ENCODE results near the gene KAT6B. TPM values are rescaled to one million over a fixed set of nuclear protein-coding genes. Genes with fewer than 3 reads are reported as not detected.

The KAT6B gene
- total RNA-seq, 5 donors from 2014 or later (not counting 1 experiment from before 2014, with no cell fraction given): 46.2 to 94.4 (median 52.4) TPM

DNA sequence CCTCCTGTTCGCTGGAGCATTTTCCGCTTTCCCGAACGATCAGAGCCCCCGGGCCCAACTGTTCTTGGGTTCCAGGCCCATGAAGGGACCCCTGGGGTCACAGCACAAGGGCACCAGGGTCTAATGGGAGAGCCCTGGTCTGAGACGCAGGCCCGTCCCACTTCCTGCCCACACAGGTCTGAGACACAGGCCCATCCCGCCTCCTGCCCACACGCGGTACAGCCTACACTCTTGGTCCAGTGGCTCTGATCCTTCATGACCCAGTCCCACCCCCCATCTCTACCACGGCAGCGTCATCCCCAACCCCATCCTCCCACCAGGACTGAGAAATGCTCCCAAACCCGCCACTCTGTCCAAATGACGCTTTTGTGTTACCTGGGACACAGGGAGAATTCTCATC is 246.3 kb downstream of the KAT6B start:
- H3K27me3 Mint-ChIP-seq: no peaks in the 10 kb centered on the region
- H3K9me3 Mint-ChIP-seq: no peaks in the 10 kb centered on the region
- H3K4me1 ChIP-seq (ENCODE audit: control insufficient read depth in 1 of 2, extremely low read depth in 1 of 2, insufficient read depth in 2 of 2, low read length in 2 of 2): peaks cover 0 to 3% of the 10 kb centered on the region in 2 experiments
- DNase-seq: no peak
- ChIA-PET POLR2A (no interaction called here), CTCF (no interaction called here)
- no peaks in the 10 kb centered on the region for H3K36me3 ChIP-seq (ENCODE audit: control insufficient read depth in 2 of 2, extremely low read depth in 1 of 2, insufficient read depth in 1 of 2, low read length in 1 of 2)
- H3K4me3 ChIP-seq (ENCODE audit: control insufficient read depth in 1 of 2, extremely low read depth in 1 of 2, low read length in 1 of 2): no peak overlapping the region
- no peak overlapping the region for H3K4me3 Mint-ChIP-seq
- H3K27me3 ChIP-seq (replicated peaks in 1 of 2; ENCODE audit: control insufficient read depth in 2 of 2, extremely low read depth in 1 of 2, insufficient read depth in 2 of 2, low read length in 1 of 2): peaks cover 0 to 6% of the 10 kb centered on the region in 2 experiments
- 66% methylated on average over 11 of the region's 14 CpGs for WGBS (ENCODE audit: insufficient coverage)
- ATAC-seq (replicated peaks in 1 of 4): no peak
- H3K9me3 ChIP-seq: no peaks in the 10 kb centered on the region
- H3K27ac ChIP-seq (ENCODE audit: low read length): no peak overlapping the region
- H3K4me1 Mint-ChIP-seq: peaks cover 0 to 8% (median 8%) of the 10 kb centered on the region in 3 donors
- H3K27ac Mint-ChIP-seq: no peak overlapping the region
- H3K36me3 Mint-ChIP-seq: no peaks in the 10 kb centered on the region

DNA sequence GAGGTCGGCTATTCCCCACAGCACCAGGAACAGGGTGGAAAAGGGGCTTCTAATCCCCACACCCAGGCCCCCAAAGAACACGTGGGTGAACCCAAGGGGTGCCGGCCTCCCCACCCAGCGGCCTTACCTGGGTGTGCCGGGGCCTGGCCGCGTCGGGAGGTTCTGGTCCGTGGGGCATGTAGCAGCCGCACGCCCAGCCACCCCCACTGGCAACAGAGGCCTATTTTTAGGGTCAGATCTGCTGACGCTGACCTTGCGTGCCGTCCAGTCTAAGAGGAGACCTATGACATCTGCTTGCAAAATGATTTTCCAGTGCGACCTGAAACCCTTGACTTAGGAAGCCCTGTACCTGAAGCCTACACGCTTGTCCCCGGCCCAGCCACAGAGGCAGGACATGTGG is 247.0 kb downstream of the KAT6B start:
- peaks cover 0 to 8% (median 8%) of the 10 kb centered on the region in 3 donors for H3K4me1 Mint-ChIP-seq
- H3K9me3 ChIP-seq: no peaks in the 10 kb centered on the region
- H3K4me3 Mint-ChIP-seq: no peak overlapping the region
- no peak overlapping the region for H3K27ac ChIP-seq (ENCODE audit: low read length)
- no peak for ATAC-seq (replicated peaks in 1 of 4)
- over 99% methylated on average over 16 of the region's 17 CpGs for WGBS (ENCODE audit: insufficient coverage)
- H3K36me3 Mint-ChIP-seq: no peaks in the 10 kb centered on the region
- H3K27ac Mint-ChIP-seq: no peak overlapping the region
- ChIA-PET CTCF (no interaction called here), POLR2A (no interaction called here)
- H3K27me3 ChIP-seq (replicated peaks in 1 of 2; ENCODE audit: control insufficient read depth in 2 of 2, extremely low read depth in 1 of 2, insufficient read depth in 2 of 2, low read length in 1 of 2): peaks cover 0 to 6% of the 10 kb centered on the region in 2 experiments
- no peaks in the 10 kb centered on the region for H3K9me3 Mint-ChIP-seq
- no peaks in the 10 kb centered on the region for H3K27me3 Mint-ChIP-seq
- peaks cover 0 to 3% of the 10 kb centered on the region in 2 experiments for H3K4me1 ChIP-seq (ENCODE audit: control insufficient read depth in 1 of 2, extremely low read depth in 1 of 2, insufficient read depth in 2 of 2, low read length in 2 of 2)
- no peak overlapping the region for H3K4me3 ChIP-seq (ENCODE audit: control insufficient read depth in 1 of 2, extremely low read depth in 1 of 2, low read length in 1 of 2)
- no peaks in the 10 kb centered on the region for H3K36me3 ChIP-seq (ENCODE audit: control insufficient read depth in 2 of 2, extremely low read depth in 1 of 2, insufficient read depth in 1 of 2, low read length in 1 of 2)
- no peak for DNase-seq

- peaks cover 0 to 3% of the 10 kb centered on the region in 2 experiments for H3K27me3 ChIP-seq (replicated peaks in 1 of 2; ENCODE audit: control insufficient read depth in 2 of 2, extremely low read depth in 1 of 2, insufficient read depth in 2 of 2, low read length in 1 of 2)
- ATAC-seq (replicated peaks in 1 of 4) (no peak), DNase-seq (no peak)
- no CpG with 5 or more reads among the region's 2 CpGs for whole genome bisulfite sequencing (ENCODE audit: insufficient coverage)
- CTCF ChIA-PET: interaction anchor here in 1 of 2 donors (0.7 kb wide), 1 partner anchor 15 kb away, joined by 3 read pairs; no protein-coding TSS in a partner anchor
- H3K27ac Mint-ChIP-seq: no peak overlapping the region
- no peaks in the 10 kb centered on the region for H3K9me3 Mint-ChIP-seq
- H3K27me3 Mint-ChIP-seq: no peaks in the 10 kb centered on the region
- H3K36me3 Mint-ChIP-seq: no peaks in the 10 kb centered on the region
- no peak overlapping the region for H3K4me3 Mint-ChIP-seq
- H3K4me1 Mint-ChIP-seq: peaks cover 0 to 8% (median 8%) of the 10 kb centered on the region in 3 donors
- no peaks in the 10 kb centered on the region for H3K36me3 ChIP-seq (ENCODE audit: control insufficient read depth in 2 of 2, extremely low read depth in 1 of 2, insufficient read depth in 1 of 2, low read length in 1 of 2)
- no peak overlapping the region for H3K4me3 ChIP-seq (ENCODE audit: control insufficient read depth in 1 of 2, extremely low read depth in 1 of 2, low read length in 1 of 2)
- H3K27ac ChIP-seq (ENCODE audit: low read length): no peak overlapping the region
- no peaks in the 10 kb centered on the region for H3K9me3 ChIP-seq
- H3K4me1 ChIP-seq (ENCODE audit: control insufficient read depth in 1 of 2, extremely low read depth in 1 of 2, insufficient read depth in 2 of 2, low read length in 2 of 2): peaks cover 0 to 3% of the 10 kb centered on the region in 2 experiments
- POLR2A ChIA-PET: interaction anchor here in 1 of 2 donors (0.7 kb wide), 1 partner anchor 1008 kb away, joined by 3 read pairs; no protein-coding TSS in a partner anchor
Measured at GRCh38 chr10:75074711-75075445, 248.5 kb downstream of the KAT6B start.

GRCh38 chr10:75076348-75076747 is 249.9 kb downstream of the KAT6B start:
- Mint-ChIP-seq H3K9me3 (peaks cover 3 to 5% (median 4%) of the 10 kb centered on the region in 3 donors), H3K27ac (no peak overlapping the region), H3K27me3 (no peaks in the 10 kb centered on the region), H3K4me1 (peaks cover 0 to 8% (median 8%) of the 10 kb centered on the region in 3 donors), H3K36me3 (peaks cover 3% of the 10 kb centered on the region), H3K4me3 (no peak overlapping the region)
- no peak for DNase-seq
- ChIA-PET CTCF (no interaction called here), POLR2A (interaction anchor here in 1 of 2 donors (0.7 kb wide), 1 partner anchor 138 kb away, joined by 4 read pairs; no protein-coding TSS in a partner anchor)
- no peak overlapping the region for H3K4me3 ChIP-seq (ENCODE audit: control insufficient read depth in 1 of 2, extremely low read depth in 1 of 2, low read length in 1 of 2)
- no peaks in the 10 kb centered on the region for H3K9me3 ChIP-seq
- peaks cover 0 to 3% of the 10 kb centered on the region in 2 experiments for H3K4me1 ChIP-seq (ENCODE audit: control insufficient read depth in 1 of 2, extremely low read depth in 1 of 2, insufficient read depth in 2 of 2, low read length in 2 of 2)
- WGBS (ENCODE audit: insufficient coverage): 93% methylated on average over 3 of the region's 6 CpGs
- peaks cover 0 to 1% of the 10 kb centered on the region in 2 experiments for H3K27me3 ChIP-seq (replicated peaks in 1 of 2; ENCODE audit: control insufficient read depth in 2 of 2, extremely low read depth in 1 of 2, insufficient read depth in 2 of 2, low read length in 1 of 2)
- H3K27ac ChIP-seq (ENCODE audit: low read length): no peak overlapping the region
- H3K36me3 ChIP-seq (ENCODE audit: control insufficient read depth in 2 of 2, extremely low read depth in 1 of 2, insufficient read depth in 1 of 2, low read length in 1 of 2): no peaks in the 10 kb centered on the region
- no peak for ATAC-seq (replicated peaks in 1 of 4)

DNA sequence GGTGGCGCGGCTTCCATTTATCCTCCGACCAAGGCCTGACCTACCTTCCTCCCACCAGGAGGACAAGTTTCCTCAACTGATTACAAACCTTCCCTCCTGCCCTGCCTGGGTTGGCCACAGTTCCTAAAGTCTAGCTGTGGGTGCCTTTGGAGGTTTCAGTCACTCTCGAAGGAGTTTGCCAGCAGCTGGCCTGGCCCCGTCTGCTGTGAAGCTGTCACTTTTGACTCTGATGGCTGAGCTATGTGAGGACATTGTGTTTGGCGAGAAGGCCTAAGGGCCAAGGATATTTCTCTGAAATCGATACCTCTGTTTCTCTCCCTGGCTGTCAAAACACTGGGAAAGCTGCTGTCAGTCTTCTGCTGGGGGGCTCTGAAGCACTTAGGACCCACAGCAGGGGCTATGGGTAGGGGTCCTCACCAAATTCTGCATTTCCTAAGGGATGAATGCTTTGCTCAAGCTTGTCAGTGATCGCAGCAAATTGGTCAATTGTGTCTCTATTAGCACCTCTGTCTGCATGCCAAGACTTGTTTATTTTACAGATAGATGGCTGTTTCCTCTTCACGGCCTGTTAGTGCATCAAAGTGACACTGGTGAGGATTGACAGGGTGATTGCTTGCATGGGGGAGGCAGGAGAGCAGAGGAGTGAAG is 253.2 kb downstream of the KAT6B start:
- Mint-ChIP-seq H3K4me1 (peaks cover 0 to 6% (median 5%) of the 10 kb centered on the region in 3 donors), H3K36me3 (peaks cover 5% of the 10 kb centered on the region), H3K27ac (no peak overlapping the region), H3K4me3 (no peak overlapping the region), H3K9me3 (peaks cover 7 to 9% (median 8%) of the 10 kb centered on the region in 3 donors), H3K27me3 (no peaks in the 10 kb centered on the region)
- Histone ChIP-seq H3K4me1 (ENCODE audit: control insufficient read depth in 1 of 2, extremely low read depth in 1 of 2, insufficient read depth in 2 of 2, low read length in 2 of 2) (peaks cover 0 to 3% of the 10 kb centered on the region in 2 experiments), H3K27ac (ENCODE audit: low read length) (no peak overlapping the region), H3K4me3 (ENCODE audit: control insufficient read depth in 1 of 2, extremely low read depth in 1 of 2, low read length in 1 of 2) (no peak overlapping the region), H3K27me3 (replicated peaks in 1 of 2; ENCODE audit: control insufficient read depth in 2 of 2, extremely low read depth in 1 of 2, insufficient read depth in 2 of 2, low read length in 1 of 2) (no peaks in the 10 kb centered on the region), H3K9me3 (no peaks in the 10 kb centered on the region), H3K36me3 (ENCODE audit: control insufficient read depth in 2 of 2, extremely low read depth in 1 of 2, insufficient read depth in 1 of 2, low read length in 1 of 2) (no peaks in the 10 kb centered on the region)
- ChIA-PET POLR2A (no interaction called here), CTCF (no interaction called here)
- WGBS (ENCODE audit: insufficient coverage): 94% methylated on average over 5 of the region's 9 CpGs
- no peak for DNase-seq
- no peak for ATAC-seq (replicated peaks in 1 of 4)

- H3K27me3 ChIP-seq (replicated peaks in 1 of 2; ENCODE audit: control insufficient read depth in 2 of 2, extremely low read depth in 1 of 2, insufficient read depth in 2 of 2, low read length in 1 of 2): no peaks in the 10 kb centered on the region
- H3K4me3 Mint-ChIP-seq: no peak overlapping the region
- no peak for DNase-seq
- no peaks in the 10 kb centered on the region for H3K4me1 ChIP-seq (ENCODE audit: control insufficient read depth in 1 of 2, extremely low read depth in 1 of 2, insufficient read depth in 2 of 2, low read length in 2 of 2)
- H3K27me3 Mint-ChIP-seq: no peaks in the 10 kb centered on the region
- POLR2A ChIA-PET: no interaction called here
- H3K9me3 Mint-ChIP-seq: peaks cover 7 to 9% (median 8%) of the 10 kb centered on the region in 3 donors
- H3K27ac Mint-ChIP-seq: no peak overlapping the region
- H3K36me3 ChIP-seq (ENCODE audit: control insufficient read depth in 2 of 2, extremely low read depth in 1 of 2, insufficient read depth in 1 of 2, low read length in 1 of 2): no peaks in the 10 kb centered on the region
- no peaks in the 10 kb centered on the region for H3K4me1 Mint-ChIP-seq
- H3K36me3 Mint-ChIP-seq: peaks cover 5% of the 10 kb centered on the region
- H3K9me3 ChIP-seq: no peaks in the 10 kb centered on the region
- no peak for ATAC-seq (replicated peaks in 1 of 4)
- WGBS (ENCODE audit: insufficient coverage): 99% methylated on average over 4 of the region's 4 CpGs
- no peak overlapping the region for H3K4me3 ChIP-seq (ENCODE audit: control insufficient read depth in 1 of 2, extremely low read depth in 1 of 2, low read length in 1 of 2)
- CTCF ChIA-PET: no interaction called here
- no peak overlapping the region for H3K27ac ChIP-seq (ENCODE audit: low read length)
Measured at GRCh38 chr10:75080554-75080953, 254.2 kb downstream of the KAT6B start.

All from T-cell (primary cell).